ENCODE results near the gene S100A7A.

DNA sequence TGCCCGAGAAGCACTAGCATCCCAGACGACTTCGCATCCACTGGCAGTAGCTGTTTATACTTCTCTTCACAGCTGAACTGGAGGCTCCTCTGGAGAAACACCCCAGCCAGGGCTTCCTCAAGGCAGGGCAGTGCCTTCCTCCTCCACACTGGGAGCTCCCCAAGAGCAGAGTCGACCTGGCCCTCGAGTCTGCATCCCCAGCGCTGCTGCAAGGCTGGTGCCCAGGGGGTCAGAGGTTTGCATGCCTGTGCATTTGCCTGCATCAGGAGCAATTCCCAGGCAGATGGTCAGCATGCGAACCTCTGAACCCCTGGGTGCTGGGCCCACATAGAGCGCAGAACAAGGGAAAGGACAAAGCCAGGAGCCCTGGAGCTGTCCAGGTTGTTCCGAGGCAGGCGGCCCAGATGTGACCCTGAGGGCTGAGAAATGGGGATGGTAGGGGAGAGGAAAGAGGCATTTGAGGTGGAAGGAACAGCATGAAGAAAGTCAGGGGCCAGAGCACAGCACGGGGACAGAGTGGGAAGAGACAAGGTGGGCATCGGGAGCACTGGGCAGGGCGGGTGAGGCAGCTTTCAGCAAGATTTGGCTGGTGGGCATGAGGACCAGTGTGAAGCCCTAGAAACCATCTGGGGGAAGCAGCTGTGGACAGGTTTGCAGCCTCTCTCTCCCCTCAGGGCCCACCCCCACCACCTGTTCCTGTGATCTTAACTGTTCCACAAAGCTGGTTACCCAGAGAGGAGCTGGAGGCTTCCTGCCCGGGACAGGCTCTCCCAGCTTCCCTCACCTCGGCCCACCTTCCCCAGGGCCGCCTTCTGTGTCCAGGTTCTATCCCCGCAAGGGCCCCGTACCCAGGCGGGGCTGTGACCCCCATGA lies 19.0 kb upstream of the S100A7A start:
- TF ChIP-seq, protein P1, sequence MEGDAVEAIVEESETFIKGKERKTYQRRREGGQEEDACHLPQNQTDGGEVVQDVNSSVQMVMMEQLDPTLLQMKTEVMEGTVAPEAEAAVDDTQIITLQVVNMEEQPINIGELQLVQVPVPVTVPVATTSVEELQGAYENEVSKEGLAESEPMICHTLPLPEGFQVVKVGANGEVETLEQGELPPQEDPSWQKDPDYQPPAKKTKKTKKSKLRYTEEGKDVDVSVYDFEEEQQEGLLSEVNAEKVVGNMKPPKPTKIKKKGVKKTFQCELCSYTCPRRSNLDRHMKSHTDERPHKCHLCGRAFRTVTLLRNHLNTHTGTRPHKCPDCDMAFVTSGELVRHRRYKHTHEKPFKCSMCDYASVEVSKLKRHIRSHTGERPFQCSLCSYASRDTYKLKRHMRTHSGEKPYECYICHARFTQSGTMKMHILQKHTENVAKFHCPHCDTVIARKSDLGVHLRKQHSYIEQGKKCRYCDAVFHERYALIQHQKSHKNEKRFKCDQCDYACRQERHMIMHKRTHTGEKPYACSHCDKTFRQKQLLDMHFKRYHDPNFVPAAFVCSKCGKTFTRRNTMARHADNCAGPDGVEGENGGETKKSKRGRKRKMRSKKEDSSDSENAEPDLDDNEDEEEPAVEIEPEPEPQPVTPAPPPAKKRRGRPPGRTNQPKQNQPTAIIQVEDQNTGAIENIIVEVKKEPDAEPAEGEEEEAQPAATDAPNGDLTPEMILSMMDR (IDR thresholded peaks at IDR 0.05; ENCODE audit: low read depth, low read length, missing input control), result no peak
- TF ChIP-seq, protein P2, sequence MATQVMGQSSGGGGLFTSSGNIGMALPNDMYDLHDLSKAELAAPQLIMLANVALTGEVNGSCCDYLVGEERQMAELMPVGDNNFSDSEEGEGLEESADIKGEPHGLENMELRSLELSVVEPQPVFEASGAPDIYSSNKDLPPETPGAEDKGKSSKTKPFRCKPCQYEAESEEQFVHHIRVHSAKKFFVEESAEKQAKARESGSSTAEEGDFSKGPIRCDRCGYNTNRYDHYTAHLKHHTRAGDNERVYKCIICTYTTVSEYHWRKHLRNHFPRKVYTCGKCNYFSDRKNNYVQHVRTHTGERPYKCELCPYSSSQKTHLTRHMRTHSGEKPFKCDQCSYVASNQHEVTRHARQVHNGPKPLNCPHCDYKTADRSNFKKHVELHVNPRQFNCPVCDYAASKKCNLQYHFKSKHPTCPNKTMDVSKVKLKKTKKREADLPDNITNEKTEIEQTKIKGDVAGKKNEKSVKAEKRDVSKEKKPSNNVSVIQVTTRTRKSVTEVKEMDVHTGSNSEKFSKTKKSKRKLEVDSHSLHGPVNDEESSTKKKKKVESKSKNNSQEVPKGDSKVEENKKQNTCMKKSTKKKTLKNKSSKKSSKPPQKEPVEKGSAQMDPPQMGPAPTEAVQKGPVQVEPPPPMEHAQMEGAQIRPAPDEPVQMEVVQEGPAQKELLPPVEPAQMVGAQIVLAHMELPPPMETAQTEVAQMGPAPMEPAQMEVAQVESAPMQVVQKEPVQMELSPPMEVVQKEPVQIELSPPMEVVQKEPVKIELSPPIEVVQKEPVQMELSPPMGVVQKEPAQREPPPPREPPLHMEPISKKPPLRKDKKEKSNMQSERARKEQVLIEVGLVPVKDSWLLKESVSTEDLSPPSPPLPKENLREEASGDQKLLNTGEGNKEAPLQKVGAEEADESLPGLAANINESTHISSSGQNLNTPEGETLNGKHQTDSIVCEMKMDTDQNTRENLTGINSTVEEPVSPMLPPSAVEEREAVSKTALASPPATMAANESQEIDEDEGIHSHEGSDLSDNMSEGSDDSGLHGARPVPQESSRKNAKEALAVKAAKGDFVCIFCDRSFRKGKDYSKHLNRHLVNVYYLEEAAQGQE (IDR thresholded peaks at IDR 0.05), result no peak
- TF ChIP-seq, protein P3, sequence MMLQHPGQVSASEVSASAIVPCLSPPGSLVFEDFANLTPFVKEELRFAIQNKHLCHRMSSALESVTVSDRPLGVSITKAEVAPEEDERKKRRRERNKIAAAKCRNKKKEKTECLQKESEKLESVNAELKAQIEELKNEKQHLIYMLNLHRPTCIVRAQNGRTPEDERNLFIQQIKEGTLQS (IDR thresholded peaks at IDR 0.05), result no peak
- TF ChIP-seq YY1 (IDR thresholded peaks at IDR 0.05) (no peak), RAD21 (IDR thresholded peaks at IDR 0.05) (no peak), JUND (IDR thresholded peaks at IDR 0.05) (no peak), TAF1 (conservative IDR thresholded peaks at IDR 0.05) (no peak), SP1 (IDR thresholded peaks at IDR 0.05) (no peak), GABPA (IDR thresholded peaks at IDR 0.05 in 1 of 2, conservative IDR thresholded peaks at IDR 0.05 in 1 of 2) (no peak), EGR1 (IDR thresholded peaks at IDR 0.05; ENCODE audit: low read depth in 2 of 2) (no peak)
- TF ChIP-seq, protein P4, sequence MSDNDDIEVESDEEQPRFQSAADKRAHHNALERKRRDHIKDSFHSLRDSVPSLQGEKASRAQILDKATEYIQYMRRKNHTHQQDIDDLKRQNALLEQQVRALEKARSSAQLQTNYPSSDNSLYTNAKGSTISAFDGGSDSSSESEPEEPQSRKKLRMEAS (IDR thresholded peaks at IDR 0.05), result no peak
- TF ChIP-seq, protein P5, sequence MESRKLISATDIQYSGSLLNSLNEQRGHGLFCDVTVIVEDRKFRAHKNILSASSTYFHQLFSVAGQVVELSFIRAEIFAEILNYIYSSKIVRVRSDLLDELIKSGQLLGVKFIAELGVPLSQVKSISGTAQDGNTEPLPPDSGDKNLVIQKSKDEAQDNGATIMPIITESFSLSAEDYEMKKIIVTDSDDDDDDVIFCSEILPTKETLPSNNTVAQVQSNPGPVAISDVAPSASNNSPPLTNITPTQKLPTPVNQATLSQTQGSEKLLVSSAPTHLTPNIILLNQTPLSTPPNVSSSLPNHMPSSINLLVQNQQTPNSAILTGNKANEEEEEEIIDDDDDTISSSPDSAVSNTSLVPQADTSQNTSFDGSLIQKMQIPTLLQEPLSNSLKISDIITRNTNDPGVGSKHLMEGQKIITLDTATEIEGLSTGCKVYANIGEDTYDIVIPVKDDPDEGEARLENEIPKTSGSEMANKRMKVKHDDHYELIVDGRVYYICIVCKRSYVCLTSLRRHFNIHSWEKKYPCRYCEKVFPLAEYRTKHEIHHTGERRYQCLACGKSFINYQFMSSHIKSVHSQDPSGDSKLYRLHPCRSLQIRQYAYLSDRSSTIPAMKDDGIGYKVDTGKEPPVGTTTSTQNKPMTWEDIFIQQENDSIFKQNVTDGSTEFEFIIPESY (IDR thresholded peaks at IDR 0.05), result no peak
